Spleen (tissue), 11 donors: ENCODE measurements around the gene DUOX1. TPM values are rescaled to one million over a fixed set of nuclear protein-coding genes. Genes with fewer than 3 reads are reported as not detected.

ENCODE experiments used
- DNase-seq: peaks from one replicate; pipeline ENCODE4 v3.0.0-alpha.2; 2020
- H3K27ac ChIP-seq, 8 donors: fragments of 200-600 bp; sonication (generic) in 7 of 8; 1 replicate in 4 of 8; 2 replicates in 4 of 8; pipeline versions ENCODE4 v1.5.0 to v1.8.0; 2016 to 2021; ENCODE audit warnings: inconsistent platforms in 4 of 8, mild to moderate bottlenecking in 4 of 8, moderate library complexity in 1 of 8
- H3K27me3 ChIP-seq, 7 donors: fragments of 200-600 bp; sonication (generic) in 6 of 7; replicated peaks in 1 of 7; 1 replicate in 4 of 7; 2 replicates in 3 of 7; pipeline versions ENCODE4 v1.5.0 to v1.8.0; 2016 to 2021; ENCODE audit warnings: inconsistent platforms in 3 of 7, mild to moderate bottlenecking in 1 of 7
- H3K36me3 ChIP-seq, 6 donors: fragments of 200-600 bp; sonication (generic) in 5 of 6; 1 replicate in 4 of 6; 2 replicates in 2 of 6; pipeline versions ENCODE4 v1.5.0 to v1.8.0; 2016 to 2021; ENCODE audit warnings: inconsistent platforms in 2 of 6
- H3K4me1 ChIP-seq, 6 donors: fragments of 200-600 bp; sonication (generic) in 5 of 6; 1 replicate in 3 of 6; 2 replicates in 3 of 6; pipeline versions ENCODE4 v1.5.0 to v1.8.0; 2016 to 2021; ENCODE audit warnings: inconsistent platforms in 3 of 6
- H3K4me3 ChIP-seq, 8 donors: fragments of 200-600 bp; sonication (generic) in 7 of 8; 1 replicate in 4 of 8; 2 replicates in 4 of 8; pipeline versions ENCODE4 v1.5.0 to v1.8.0; 2016 to 2021; ENCODE audit warnings: inconsistent platforms in 4 of 8, mild to moderate bottlenecking in 4 of 8, moderate library complexity in 2 of 8
- H3K9me3 ChIP-seq, 8 donors: fragments of 200-600 bp; sonication (generic) in 7 of 8; 1 replicate in 4 of 8; 2 replicates in 4 of 8; pipeline versions ENCODE4 v1.5.0 to v1.8.0; 2016 to 2021; ENCODE audit warnings: inconsistent platforms in 4 of 8
- POLR2A ChIP-seq, 3 donors: fragments of 450-650 bp; IDR thresholded peaks; one replicate each; pipeline ENCODE4 v1.5.1; 2017; ENCODE audit warnings: antibody characterized with exemption in 3 of 3, mild to moderate bottlenecking in 1 of 3
- POLR2AphosphoS5 ChIP-seq, 3 donors: sonication (generic); formaldehyde crosslinking; IDR thresholded peaks; one replicate each; pipeline ENCODE4 v1.5.1; 2017; ENCODE audit warnings: antibody characterized with exemption in 3 of 3
- WGBS, 5 donors: extraction: QIAGEN DNeasy Blood & Tissue Kit in 3 of 5; methylation state at CpG; one replicate each; pipeline versions ENCODE4 v1.1.5 to v1.1.7; 2013 to 2018; 5-methylcytosine and 5-hydroxymethylcytosine counted together
- intact Hi-C: fragments of 100-400 bp; cut with DNase I; formaldehyde crosslinking; loops from one replicate; pipeline ENCODE4 v1.15.0; 2023; ENCODE audit warnings: low total_unique reads
- polyA plus RNA-seq, 3 donors: library from polyadenylated mRNA; stranded (reverse); fragments of 200-250 nt; gene quantifications; one replicate each; pipeline ENCODE4 v1.2.1, GENCODE V29; 2013
- total RNA-seq, 7 donors: library from RNA; depleted of rRNA in 3 of 7; stranded (reverse); fragments of >200 nt in 3 of 7; fragmentation: NEBNext Ultra II Directional in 4 of 7; extraction: Animal tissue kit (Norgen Biotek cat#: 25700) in 4 of 7; gene quantifications; one replicate each; pipeline versions ENCODE4 v1.1.0 to v1.2.1, GENCODE V29; 2016 to 2021
- TF ChIP-seq, protein P1 (sequence below), 11 experiments: fragments of 200-600 bp in 7 of 11; fragments of 450-650 bp in 4 of 11; sonication (generic) in 4 of 11; IDR thresholded peaks in 8 of 11; conservative IDR thresholded peaks in 3 of 11; 1 replicate in 7 of 11; 2 replicates in 4 of 11; pipeline versions ENCODE4 v1.4.0 to v1.8.0; 2016 to 2021; ENCODE audit warnings: antibody characterized with exemption in 11 of 11, inconsistent platforms in 4 of 11, mild to moderate bottlenecking in 1 of 11
- donor health status: healthy with polysubstance abuse.
- donor health status: DM: no; HTN: no; CAD: no; lungs with moderate emphysema.
- donor health status: DM: no; HTN: no; CAD: no.
- donor health status: Bipolar disorder and iron deficiency.
- donor health status: healthy.
- donor health status: DM: no; HTN: no; CAD: no.
- donor health status: DM: yes; HTN: yes; CAD: no.

Gene DUOX1
- total and polyA plus RNA-seq, 10 donors, result 0.04 to 0.28 (median 0.09) TPM; not detected in 5

- H3K4me1 ChIP-seq, result no peaks in the 10 kb centered on the region
- DNase-seq, result no peak
- intact Hi-C loops, result no loop called here
- H3K36me3 ChIP-seq, result no peaks in the 10 kb centered on the region
- H3K9me3 ChIP-seq, result no peaks in the 10 kb centered on the region
- no peak overlapping the region for H3K4me3 ChIP-seq
- peaks cover 0 to 33% (median 0%) of the 10 kb centered on the region in 7 donors for H3K27me3 ChIP-seq
- TF ChIP-seq POLR2AphosphoS5 (IDR thresholded peaks at IDR 0.05), result no peak
- no peak for TF ChIP-seq POLR2A (IDR thresholded peaks at IDR 0.05)
- no peak overlapping the region for H3K27ac ChIP-seq
- WGBS, 5 donors, result 65 to 90% (median 76%) methylated on average over 1 of the region's 1 CpG
Measured at GRCh38 chr15:45087513-45087912, 42.3 kb upstream of the DUOX1 start.

- Histone ChIP-seq H3K27ac (no peak overlapping the region), H3K9me3 (no peaks in the 10 kb centered on the region), H3K4me1 (no peaks in the 10 kb centered on the region), H3K4me3 (no peak overlapping the region), H3K27me3 (peaks cover 0 to 33% (median 0%) of the 10 kb centered on the region in 7 donors), H3K36me3 (no peaks in the 10 kb centered on the region)
- WGBS, 5 donors, result 79 to 90% (median 87%) methylated on average over 10 of the region's 10 CpGs
- TF ChIP-seq POLR2A (IDR thresholded peaks at IDR 0.05) (no peak), POLR2AphosphoS5 (IDR thresholded peaks at IDR 0.05) (no peak)
- TF ChIP-seq, protein P1, sequence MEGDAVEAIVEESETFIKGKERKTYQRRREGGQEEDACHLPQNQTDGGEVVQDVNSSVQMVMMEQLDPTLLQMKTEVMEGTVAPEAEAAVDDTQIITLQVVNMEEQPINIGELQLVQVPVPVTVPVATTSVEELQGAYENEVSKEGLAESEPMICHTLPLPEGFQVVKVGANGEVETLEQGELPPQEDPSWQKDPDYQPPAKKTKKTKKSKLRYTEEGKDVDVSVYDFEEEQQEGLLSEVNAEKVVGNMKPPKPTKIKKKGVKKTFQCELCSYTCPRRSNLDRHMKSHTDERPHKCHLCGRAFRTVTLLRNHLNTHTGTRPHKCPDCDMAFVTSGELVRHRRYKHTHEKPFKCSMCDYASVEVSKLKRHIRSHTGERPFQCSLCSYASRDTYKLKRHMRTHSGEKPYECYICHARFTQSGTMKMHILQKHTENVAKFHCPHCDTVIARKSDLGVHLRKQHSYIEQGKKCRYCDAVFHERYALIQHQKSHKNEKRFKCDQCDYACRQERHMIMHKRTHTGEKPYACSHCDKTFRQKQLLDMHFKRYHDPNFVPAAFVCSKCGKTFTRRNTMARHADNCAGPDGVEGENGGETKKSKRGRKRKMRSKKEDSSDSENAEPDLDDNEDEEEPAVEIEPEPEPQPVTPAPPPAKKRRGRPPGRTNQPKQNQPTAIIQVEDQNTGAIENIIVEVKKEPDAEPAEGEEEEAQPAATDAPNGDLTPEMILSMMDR (IDR thresholded peaks at IDR 0.05 in 8 of 11, conservative IDR thresholded peaks at IDR 0.05 in 3 of 11), result no peak
- DNase-seq, result no peak
- intact Hi-C loops, result no loop called here
Measured at GRCh38 chr15:45088801-45089711, 40.7 kb upstream of the DUOX1 start.

- intact Hi-C loops, result no loop called here
- Histone ChIP-seq H3K9me3 (no peaks in the 10 kb centered on the region), H3K27ac (no peak overlapping the region), H3K27me3 (peaks cover 0 to 33% (median 0%) of the 10 kb centered on the region in 7 donors), H3K4me3 (no peak overlapping the region), H3K4me1 (no peaks in the 10 kb centered on the region), H3K36me3 (no peaks in the 10 kb centered on the region)
- DNase-seq, result no peak
- 40 to 64% (median 55%) methylated on average over 3 of the region's 3 CpGs for WGBS, 5 donors
- TF ChIP-seq, protein P1 (IDR thresholded peaks at IDR 0.05 in 8 of 11, conservative IDR thresholded peaks at IDR 0.05 in 3 of 11), result no peak
- TF ChIP-seq POLR2AphosphoS5 (IDR thresholded peaks at IDR 0.05), result no peak
- TF ChIP-seq POLR2A (IDR thresholded peaks at IDR 0.05), result no peak
Measured at GRCh38 chr15:45089712-45090373, 40.0 kb upstream of the DUOX1 start.

DNA sequence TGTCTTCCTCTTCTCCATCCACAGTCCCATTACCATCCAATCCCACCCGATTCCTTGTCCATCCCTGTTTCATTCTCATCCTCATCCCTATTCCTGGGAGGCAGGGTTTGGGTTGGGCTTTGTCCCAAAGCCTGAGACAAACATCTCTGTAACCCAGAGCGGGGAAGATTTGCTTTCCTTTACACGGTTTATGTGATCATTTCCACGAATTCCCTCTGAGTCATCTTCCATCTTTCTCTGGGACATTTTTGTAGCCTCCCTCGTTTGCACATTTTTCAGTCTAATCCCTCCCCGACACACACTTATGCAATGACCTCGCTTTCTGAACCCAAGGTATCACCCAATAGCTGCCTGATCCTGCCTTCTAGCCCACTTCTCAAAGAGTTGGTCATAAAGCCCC, 38.6 kb upstream of the DUOX1 start:
- H3K27ac ChIP-seq, result no peak overlapping the region
- intact Hi-C loops, result no loop called here
- H3K36me3 ChIP-seq, result no peaks in the 10 kb centered on the region
- H3K4me3 ChIP-seq, result no peak overlapping the region
- 58 to 69% (median 65%) methylated on average over 7 of the region's 7 CpGs for WGBS, 5 donors
- no peak for TF ChIP-seq POLR2AphosphoS5 (IDR thresholded peaks at IDR 0.05)
- TF ChIP-seq, protein P1 (IDR thresholded peaks at IDR 0.05 in 8 of 11, conservative IDR thresholded peaks at IDR 0.05 in 3 of 11), result no peak
- no peak for TF ChIP-seq POLR2A (IDR thresholded peaks at IDR 0.05)
- no peaks in the 10 kb centered on the region for H3K9me3 ChIP-seq
- H3K4me1 ChIP-seq, result no peaks in the 10 kb centered on the region
- no peak for DNase-seq
- H3K27me3 ChIP-seq, result peaks cover 0 to 28% (median 0%) of the 10 kb centered on the region in 7 donors
